Raji (cell line): ENCODE results near the gene MMAB.

Source experiments
- POLR2A ChIP-seq: IDR thresholded peaks from 2 replicates; pipeline ENCODE4 v1.6.1; 2011; ENCODE audit warnings: low read depth, low read length, control low read depth; ENCODE audit not compliant: insufficient read depth

Gene MMAB

DNA sequence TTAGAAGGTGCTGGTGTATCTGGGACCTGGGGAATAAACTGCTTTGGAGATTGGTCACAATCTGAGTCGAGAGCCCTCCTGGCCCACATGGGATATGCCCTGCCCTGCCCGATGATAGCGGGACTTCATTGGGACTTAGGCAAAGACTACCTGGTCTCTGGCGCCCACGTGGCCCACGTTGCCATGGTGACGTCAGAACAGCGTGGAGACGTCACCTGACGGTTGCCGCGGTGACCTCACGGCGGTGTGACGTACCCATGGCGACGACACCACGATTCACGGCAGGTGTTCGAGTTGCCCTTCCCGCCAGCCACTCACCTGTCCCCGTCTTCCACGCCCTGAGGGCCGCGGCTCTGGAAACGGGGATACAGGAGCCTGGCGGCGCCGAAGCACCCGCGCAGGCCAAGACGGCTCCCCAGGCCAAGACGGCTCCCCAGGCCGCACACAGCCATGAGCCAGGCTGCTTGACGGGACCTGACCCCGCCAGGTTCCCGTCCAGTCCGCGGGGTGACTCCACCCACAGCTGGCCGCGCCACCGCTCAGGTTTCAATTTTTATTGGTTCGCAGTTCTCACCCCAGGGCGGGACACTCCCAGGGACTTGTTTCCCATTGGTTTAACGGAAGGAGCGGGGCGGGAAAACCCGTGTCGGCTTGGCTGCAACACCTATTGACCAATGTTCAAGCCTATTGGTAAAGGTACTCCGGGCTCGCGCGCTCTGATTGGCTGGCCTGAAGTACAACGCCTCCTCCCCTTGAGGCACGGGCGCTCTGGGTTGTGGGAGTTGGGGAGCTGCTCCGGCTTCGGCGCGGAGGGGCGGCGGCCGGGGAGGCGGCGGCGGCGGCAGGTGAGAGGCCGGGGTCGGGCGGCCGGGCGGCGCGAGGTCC is at the start of gene MMAB, which contains the start of gene MVK:
TSS of gene MMAB (minus strand) at position 476 of the 885 bp plus-strand sequence. CDS start at position 452, 24 bp downstream.
TSS of gene MVK (plus strand) at position 766 of the 885 bp plus-strand sequence. CDS start 1,029 bp downstream, outside the sequence.
- TF ChIP-seq POLR2A: peak; percentile 84

DNA sequence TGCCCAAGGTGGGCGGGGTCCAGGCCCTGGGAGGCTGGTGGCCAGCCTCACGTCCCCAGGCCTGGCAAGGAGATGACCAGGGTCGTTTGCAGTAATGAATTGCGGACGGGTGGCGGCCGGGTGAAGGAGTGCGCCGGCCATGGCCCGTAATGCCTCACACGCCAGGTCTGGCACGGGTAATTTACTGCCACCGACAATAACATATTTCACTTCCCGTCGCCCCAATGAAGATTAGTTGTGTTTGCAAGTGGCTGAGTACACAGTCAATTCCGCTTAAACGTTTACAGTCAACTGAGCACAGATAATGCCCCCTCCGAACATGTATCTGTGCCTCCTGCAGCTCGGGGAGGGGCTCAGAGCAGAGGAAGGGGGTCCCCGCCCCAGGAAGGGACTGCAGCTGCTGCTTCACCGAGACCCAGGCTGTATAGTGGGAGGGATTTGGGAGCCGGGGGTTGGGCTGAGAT is 48.6 kb upstream of the MMAB start:
- TF ChIP-seq POLR2A: no peak

DNA sequence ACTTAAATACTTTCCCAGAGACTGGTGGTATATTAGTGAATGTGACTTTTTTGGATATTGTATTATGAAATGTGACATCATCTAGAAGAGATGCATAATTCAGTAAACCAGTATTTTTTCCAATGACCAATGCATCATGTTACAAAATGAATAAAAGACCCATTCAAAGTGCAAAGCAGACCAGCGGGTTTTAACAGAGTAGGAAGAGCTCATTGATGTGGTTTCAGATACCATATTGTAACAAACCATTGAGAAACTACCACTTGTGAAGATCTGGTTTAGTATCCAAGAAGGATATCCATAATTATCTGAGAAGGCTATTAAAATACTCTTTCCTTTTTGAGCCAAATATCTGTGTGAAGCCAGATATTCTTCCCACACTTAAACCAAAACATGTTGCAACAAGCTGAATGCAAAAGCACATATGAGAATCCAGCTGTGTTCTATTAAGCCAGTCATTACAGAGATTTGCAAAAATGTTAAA is 47.9 kb upstream of the MMAB start:
- TF ChIP-seq POLR2A: no peak

DNA sequence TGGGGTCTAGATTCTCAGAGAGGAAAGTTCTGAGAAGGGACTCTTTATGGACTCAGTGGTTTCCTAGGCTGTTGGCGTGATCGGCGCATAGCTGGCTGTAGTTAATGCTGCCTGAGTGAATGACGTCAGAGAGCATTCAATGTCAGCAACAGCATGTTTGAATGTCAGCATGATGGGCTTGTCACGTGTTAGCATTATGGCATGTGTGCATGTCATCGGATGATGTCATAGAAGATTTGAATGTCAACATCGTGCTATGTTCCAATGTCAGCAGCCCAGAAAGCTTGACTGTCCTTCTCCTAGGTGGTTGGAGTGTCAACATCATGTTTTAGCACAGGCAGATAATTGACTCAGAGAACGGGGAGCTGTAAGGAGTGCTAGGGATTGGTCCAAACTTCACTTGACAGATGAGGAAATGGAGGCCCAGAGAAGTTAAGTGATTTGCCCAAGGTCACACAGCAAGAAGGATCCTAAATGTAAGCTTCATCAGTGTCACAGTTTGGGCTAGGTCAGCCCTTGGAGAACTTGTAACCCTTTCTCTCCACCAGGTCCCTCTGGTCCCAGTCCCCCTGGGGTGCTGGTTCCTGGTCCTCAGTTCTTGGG is 45.8 kb upstream of the MMAB start:
- no peak for TF ChIP-seq POLR2A

DNA sequence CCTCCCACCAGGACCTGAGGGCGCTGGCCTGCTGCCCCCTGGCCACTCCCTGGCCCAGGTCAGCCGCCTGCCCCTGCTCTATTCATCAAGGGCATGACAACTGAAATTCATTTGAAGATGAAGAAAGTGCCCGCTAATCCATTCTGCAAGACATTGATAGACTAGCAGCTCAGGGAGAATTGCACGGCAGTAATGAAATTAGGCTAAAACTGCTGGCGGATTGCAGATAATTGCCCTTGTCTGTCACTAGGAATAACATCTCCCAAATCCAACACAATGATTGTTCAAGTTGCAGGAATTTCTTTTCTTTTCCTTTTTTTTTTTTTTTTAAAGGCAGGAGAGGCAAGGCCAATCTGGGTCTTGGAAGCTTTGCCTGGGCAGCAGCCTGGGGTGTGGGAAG is 44.8 kb upstream of the MMAB start:
- TF ChIP-seq POLR2A: no peak

DNA sequence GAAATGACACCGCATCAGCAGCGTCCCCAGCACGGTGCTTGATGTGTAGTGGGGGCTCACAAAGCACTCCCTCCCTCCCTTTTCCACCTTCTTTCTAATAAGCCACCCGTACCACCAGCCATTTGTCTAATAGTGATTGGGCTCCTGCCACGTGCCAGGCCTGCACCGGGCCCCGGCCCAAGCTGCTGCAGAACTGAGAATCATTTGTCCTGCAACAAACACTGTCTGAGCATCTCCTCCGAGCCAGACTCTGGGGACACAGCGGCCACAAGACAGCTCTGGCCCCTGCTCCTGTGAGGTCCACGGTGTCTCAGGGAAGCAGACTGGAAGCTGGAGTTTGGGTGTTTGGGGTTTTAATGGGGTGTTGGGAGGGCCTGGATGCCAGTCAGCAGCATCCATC is 44.2 kb upstream of the MMAB start:
- no peak for TF ChIP-seq POLR2A

DNA sequence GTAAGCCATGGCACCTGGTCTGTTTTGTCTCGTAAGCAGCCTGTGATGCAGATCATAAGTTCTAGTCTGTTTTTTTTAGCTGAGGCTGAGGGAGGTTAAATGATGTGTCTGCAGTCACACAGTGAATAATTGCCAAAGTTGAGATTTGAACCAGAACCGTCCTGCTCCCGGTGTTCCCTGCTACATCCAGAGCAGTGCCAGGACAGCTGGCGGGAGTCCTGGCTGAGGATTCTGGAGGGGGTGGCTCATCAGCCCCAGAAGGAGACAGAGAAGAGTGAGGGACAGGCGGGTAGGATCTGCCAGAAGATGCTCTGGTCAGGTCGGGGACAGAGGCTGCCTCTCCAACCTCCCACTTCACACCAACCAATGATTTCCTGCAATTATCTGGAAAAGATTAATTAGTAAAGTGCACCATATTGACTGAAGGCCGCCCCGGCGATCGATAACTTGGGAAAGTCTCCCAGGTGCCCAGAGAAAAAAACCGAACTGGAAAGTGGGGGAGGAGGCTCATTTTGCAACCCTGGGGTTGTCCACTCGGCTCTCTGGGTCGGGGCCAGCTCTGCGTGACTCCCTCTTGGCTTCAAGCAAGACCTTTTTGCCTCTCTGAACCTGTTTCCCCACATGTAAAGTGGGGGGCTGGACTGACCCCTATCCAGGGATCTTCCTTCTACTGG is 42.4 kb upstream of the MMAB start:
- no peak for TF ChIP-seq POLR2A

DNA sequence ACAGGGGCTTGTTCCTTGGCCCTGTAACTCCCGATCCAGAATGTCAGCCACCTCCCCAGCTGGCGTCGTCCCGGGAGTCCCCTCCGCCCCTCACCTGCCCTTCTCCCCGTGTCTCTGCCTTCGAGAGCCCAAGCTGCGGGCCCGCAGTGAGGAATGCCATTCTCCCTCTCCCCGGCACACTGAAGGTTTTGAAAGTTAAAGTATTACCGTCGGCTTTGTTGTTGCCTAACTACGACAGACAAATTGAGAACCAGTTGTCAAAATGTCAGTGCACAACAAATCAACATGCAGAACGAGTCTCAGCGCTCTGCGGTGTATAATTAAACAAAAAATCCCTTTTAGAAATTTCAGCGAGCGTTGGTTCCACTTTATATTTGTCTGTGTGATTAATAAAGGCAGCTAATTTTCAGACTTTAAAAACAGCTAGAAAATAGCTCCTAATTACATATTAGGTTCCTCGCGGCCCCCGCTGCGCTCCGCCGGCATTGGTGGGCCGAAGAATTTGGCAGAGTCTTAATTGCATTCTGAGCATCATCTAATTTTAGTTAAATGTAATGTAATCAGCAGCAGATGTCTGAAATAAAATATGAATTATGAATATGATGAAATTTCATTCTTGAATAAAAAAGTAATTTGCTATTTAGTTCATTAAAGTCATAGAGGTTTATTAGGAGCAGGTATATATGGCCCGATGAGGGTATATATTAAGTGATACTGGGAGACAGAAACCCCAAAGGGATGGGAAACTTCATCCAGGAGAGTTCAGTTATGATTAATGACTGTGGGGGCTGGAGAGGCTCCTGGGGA is 40.5 kb upstream of the MMAB start:
- no peak for TF ChIP-seq POLR2A

DNA sequence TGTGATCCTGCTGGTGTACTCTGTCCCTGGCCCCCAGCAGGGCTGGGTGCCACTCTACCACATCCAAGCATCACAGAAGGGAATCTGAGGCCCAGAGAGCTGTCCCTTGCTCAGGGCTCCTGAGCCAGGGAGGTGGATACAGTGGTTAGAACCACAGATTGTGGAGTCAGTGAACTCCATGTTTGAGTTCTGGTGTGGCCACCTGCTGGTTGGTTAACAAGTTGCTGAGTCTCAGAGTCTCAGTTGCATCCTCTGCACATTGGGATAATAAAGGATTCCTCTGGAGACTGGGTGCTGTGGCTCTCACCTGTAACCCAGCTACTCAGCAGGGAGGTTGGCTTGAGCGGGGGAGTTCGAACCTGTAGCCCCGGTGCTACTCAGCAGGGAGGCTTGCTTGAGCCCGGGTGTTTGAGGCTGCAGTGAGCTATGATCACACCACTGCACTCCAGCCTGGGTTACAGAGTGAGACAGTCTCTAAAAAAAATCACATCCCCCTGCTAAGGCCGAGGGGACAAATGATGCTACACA is 39.7 kb upstream of the MMAB start:
- no peak for TF ChIP-seq POLR2A

DNA sequence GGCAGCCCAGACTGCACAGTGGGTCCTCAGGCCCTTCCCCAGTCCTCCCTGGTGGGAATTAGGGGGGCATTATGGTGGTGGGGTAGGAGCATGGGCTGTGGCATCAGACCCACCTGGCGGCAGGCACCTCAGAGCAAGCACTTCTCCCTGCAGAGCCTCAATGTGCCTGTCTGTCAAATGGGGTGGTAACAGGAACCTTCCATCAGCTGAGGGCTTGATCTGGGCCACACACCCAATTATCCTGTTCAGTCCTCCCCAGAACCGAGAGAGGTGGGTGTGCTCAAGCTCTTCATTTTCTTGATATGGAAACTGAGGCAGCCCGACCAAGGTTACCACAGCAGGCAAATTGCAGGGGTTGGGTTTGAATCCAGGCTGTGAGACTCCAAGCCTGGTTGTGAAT is 38.7 kb upstream of the MMAB start:
- TF ChIP-seq POLR2A: no peak

DNA sequence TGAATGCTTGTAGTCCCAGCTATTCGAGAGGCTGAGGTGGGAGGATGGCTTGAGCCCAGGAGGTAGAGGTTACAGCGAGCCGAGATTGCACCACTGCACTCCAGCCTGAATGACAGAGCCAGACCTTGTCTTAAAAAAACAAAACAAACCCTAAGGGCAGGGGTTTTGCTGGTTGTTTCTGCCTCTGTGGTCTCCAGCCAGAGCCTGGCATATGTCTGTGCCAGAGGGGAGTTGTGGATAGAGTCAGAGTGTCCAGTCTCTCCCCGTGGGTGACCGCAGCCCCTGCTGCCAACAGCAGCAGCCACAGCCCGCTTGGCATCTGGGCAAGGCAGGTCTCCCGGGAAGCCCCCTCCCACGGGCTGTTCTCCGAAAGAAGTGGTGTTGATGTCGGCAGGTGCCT is 37.9 kb upstream of the MMAB start:
- no peak for TF ChIP-seq POLR2A

DNA sequence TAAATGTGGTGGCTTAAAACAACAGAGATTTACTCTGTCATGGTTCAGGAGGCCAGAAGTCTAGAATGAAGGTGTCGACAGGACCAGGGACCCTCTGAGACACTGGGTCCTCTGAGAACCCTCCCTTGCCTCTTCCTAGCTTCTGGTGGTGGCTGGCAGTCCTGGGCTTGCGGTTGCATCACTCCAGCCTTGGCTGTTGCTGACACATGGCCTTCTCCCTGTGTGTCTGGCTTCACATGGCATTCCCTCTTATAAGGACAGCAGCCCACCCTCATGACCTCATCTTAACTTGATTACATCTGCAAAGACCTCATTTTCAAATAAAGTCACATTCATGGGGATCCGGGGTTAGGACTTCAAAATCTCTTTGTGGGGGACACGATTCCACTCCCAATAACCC is 37.2 kb upstream of the MMAB start:
- no peak for TF ChIP-seq POLR2A

DNA sequence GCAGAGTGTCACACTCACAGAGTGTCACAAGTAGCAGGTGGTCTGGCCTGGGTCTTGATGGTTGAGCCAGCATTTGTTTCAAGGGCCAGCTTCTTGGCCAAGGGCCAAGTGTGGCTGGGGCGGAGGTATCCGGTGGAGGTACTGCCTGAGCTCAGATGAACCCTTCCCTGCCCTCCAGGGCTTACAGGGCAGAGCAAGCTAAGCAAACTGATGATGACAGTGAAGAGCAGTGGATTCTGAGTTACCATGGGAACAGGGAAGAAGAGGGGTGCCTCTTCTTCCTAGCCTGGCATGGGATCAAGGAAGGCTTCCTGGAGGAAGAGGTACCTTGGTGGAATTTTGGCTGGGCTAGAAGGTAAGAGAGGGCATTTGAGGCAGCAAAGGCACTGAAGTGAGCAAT is 36.0 kb upstream of the MMAB start:
- no peak for TF ChIP-seq POLR2A

DNA sequence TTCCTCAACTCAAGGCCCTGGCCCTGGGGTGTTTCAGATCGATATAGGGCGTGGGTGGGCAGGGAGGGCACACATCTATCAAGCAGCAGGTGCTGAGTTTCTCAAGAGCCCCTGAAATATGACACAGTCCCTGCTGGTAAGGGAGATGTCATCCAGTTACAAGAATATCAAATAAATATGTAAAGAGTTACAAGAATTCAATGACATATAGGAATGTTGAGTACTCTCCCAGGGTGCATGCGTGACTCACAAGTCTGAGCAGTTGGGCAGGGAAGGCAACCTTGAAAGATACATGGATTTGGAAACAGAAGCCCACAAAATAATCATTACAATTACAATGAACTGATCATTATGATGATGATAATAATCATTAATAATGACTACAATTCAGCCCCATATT is 35.5 kb upstream of the MMAB start:
- TF ChIP-seq POLR2A: no peak
